Astrocyte (in vitro differentiated cells and primary cell): ENCODE data around the gene HHIP.

ENCODE experiments used
- CTCF ChIP-seq: IDR thresholded peaks from 2 replicates; pipeline ENCODE4 v1.5.1; 2011; ENCODE audit warnings: low read depth, mild to moderate bottlenecking, inconsistent platforms, low read length, moderate library complexity; ENCODE audit not compliant: insufficient read depth
- EZH2 ChIP-seq: IDR thresholded peaks from 2 replicates; pipeline ENCODE4 v1.6.1; 2012; ENCODE audit warnings: mild to moderate bottlenecking, low read length, inconsistent platforms; ENCODE audit not compliant: insufficient read depth

- TF ChIP-seq CTCF = no peak
- TF ChIP-seq EZH2 = no peak
Observed at GRCh38 chr4:144656850-144657249, 10.9 kb downstream of the HHIP start.
